NCI-H187 (cell line): ENCODE measurements around the gene METTL26.
"Not testable (repeated sequence)": the region's sequence is repeated elsewhere in the genome, so short reads cannot be mapped to it uniquely, and the experiment has no call there.

Experiments
- DNase-seq, 2 experiments: peaks; one replicate each; lab custom pipeline; 2025; lab: John Stamatoyannopoulos, UW

Gene METTL26

DNA sequence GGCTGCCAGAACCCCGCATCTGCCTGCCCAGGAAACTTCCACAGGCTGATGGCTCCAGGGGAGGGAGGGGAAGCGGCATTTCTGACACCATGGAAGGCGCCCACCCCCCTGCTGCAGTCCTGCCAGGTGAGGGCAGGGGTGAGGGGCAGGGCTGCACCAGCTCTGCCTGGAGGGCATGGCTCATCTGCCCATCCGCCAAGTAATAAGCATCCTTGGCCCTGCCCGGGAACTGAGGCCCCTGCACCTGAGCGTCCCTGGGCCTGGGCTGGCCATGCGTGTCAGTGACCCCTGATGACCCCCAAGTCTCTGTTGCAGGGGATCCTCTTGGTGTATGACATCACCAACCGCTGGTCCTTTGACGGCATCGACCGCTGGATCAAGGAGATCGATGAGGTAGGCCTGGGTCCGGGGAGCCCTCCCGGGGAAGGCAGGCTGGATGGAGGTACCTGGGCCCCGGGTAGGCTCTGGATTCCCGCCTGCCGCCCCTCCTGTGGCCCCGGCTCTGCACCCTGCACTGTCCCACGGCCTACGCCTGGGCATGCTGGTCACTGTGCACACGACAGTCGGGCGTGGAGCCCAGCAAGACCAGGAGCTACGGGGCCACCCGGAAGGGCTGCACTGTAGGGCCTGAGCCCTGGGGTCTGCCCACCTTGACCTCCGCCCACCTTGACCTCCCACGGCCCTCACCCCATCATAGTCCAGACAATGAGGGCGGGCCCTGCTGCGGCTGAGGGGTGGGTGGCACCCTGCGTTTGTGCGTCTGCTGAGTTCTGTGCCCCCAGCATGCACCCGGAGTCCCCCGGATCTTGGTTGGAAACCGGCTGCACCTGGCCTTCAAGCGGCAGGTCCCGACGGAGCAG, 10.8 kb downstream of the METTL26 start:
- no peak for DNase-seq

DNA sequence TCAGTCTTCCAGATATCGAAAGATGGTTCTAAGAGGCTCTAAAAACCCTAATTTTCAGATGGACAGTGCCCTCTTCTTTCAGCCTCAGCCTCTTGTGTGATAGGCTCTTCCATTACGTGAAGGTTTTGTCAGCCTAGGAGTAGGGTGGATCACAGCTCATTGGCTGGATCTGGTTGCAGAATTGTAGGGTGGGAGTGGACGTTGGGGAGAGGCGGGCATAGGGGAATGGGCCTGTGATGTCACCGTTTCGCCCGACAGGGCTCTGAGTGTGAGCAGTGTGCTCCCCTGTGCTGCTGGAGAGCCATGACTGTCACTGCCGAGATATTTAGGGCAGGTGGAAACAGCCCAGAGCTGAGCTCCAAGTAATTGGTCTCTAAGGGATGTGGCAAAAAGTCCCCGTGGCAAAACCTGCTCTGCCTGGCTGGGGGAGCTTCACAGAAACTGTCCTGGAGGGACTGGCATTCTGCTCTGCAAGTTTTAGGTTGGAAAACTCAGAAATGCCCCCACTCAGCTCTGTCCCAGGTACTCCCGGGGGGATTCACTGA, 11.5 kb downstream of the METTL26 start:
- DNase-seq = no peak

DNA sequence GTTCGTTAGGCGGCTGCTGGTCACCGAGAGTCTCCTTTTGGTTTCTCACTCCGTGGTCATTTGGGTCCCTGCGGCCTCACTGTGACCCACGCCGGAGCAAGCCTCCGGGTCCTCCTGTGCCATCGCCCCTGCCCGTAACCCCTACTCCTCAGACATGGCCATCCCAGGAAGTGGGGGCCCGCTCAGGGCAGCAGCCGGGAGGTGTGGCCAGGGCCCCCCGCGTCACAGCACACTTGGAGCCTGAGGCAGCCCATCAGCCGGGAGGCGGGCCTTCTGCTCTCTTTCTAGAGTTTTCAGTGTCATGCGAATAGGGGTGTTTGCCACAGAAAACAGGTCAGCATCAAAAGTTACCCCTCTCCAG, 13.2 kb downstream of the METTL26 start:
- DNase-seq = no peak

DNA sequence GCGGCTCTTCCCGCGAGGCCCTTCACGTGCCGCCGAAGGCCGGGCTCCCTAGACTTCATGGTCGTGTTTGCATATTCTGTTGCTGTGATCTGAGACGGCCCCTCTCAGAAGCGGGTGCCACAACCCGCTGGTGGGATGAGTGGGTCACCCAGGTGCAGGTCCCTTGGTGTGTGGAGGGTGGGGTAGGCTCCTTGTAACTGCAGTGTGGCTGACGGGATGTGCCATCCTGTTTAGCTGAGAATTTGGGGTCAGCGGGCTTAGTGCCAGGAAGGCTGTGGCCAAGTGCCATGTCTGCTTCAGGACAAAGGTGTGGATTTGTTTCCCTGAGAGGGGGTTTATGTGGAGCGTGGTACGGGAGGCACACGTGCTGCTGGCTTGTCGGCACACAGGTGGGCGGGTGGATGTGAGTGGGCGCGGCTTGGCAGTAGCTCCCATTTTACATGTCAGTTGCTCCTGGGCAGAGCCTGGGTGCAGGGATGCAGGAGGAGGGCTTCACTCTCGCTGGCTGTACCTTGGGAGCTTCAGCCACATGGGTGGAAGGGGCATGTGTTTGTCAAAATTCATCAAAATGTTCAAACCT, 14.5 kb downstream of the METTL26 start:
- DNase-seq = no peak

DNA sequence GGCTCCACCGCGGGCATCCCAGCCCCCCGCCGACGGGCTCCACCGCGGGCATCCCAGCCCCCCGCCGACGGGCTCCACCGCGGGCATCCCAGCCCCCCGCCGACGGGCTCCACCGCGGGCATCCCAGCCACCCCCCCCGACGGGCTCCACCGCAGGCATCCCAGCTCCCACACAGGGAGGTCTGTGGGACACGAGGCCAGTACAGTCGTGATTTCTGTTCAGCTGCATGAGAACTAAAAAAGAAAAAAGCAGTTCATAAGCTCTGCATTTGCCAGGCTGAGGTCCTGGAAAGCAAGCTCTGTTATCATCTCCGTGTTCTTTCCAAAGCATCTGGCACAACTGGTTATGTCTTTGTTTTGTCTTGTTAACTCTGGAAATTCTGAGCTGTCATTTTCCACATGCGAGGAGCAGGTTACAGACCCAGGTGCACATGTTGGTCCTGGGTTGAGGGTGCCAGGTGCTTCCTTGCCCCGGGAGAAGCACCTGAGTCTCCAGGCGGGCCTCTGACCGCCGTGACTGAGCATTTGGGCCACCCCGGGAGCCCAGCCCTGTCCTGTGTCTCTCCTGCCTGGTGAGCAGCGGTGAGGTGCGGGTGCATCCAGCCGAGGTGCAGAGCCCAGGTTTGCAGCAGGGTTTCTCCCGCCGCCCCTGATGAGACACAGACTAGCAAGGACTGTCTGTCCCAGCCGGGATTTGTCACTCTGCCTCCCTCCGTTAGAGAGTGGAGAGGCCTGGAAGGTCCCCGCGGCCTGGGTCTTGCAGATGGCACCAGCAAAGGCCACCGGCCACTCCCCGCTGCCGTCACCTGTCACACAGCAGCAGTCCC, 15.2 kb downstream of the METTL26 start:
- no peak for DNase-seq

DNA sequence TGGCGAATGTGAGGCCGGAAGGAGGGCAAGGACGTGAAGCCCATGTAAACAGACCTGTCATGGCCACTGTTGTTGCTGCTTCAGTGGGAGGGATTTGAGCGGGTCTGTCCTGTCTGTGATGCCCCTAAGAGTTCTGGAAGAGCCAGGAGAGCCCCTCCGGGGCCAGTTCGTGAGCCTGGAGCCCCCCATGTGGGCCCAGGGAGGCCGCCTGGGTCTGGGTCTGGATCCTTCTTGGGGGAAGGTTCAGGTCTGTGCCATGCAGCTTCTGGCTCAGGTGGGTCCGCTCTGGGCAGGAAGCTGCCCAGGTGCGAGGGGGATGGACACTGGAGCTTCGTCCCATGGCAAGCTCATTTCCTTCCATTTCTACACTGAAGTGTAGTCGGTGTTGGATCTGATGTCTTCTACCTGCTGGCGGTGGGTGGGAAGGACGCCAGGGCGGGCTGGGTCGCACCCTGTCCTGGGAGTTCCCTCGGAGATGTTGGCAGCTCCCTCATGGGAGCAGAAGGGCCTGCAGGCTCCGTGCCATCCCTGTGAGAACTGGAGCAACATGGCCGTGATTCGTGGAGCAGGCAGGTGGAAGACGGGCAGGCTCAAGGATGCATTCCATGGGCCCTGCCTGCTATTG, 16.5 kb downstream of the METTL26 start:
- no peak for DNase-seq

DNA sequence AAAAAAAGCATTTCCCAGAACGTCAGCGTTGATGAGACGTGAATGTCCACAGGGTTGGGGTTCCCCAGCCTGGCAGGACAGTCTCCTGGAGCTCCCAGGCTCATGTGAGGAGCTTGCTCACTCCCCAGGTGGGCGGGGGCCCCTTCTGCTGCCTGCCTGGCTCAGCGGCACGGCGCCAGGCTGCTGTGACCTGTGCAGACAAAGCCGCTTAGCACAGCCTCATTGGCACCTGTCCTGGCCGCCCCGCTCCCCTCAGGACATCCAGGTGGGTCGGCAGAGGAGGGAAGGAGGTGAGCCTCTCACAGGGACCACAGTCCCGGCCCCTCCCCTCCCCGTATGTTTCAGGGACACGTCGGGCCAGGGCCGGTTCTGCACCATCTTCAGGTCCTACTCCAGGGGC, 18.2 kb downstream of the METTL26 start:
- no peak for DNase-seq

DNA sequence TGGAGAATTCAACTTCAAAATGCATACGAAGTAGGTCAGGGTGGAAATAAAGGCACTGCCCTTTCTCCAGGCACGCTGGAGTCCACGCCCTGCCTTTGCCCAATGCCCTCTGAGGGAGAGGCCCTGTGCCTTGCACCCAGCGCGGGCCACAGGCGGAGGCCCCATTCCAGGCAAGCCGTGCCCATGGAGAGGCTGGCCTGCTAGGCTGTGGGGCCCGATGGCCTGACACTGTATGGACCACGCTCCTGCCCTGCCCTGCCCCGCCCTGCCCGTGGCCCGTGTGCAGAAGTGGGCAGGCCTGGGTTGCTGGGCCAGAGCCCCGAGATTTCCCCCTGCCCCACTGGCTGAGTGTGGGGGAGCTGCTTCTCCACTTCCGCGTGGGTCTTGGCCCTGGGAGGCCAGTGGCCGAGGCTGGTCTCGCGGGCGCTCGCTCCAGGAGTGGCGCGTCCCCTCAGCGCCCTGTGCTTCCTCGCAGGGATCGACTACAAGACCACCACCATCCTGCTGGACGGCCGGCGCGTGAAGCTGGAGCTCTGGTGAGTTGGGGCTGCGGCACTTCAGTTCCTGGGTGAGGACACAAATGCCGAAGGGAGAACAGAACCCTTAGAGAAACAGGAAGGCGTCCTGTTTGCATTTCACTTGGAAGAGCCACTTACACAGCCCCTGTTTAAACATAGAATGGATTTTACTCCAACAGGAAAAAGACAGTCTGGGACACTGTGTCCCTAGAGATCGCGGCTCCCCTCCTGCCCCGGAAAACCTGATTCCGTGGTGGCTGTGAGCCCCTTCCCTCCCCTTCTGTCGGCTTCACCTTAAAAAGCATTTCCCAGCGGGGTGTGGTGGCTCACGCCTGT, 19.1 kb downstream of the METTL26 start:
- no peak for DNase-seq

DNA sequence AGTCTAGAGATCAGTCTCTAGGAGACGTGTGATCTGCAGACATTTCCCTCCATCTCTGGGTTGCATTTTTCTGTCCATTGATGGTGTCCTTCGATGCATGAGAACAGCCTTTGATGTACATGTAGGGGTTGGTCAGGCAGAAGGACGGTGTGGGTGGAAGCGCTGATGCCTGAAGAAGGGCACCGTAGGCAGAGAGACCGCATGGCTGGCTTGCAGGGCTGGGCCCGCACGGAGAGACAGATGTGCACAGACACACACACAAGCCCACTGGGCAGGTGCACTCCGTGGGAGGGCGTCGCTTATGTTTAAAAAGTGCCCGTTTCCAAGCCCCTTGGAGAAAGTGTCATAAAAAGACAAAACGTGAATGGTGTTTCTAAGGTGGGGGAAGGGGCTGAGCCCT, 21.0 kb downstream of the METTL26 start:
- no peak for DNase-seq

DNA sequence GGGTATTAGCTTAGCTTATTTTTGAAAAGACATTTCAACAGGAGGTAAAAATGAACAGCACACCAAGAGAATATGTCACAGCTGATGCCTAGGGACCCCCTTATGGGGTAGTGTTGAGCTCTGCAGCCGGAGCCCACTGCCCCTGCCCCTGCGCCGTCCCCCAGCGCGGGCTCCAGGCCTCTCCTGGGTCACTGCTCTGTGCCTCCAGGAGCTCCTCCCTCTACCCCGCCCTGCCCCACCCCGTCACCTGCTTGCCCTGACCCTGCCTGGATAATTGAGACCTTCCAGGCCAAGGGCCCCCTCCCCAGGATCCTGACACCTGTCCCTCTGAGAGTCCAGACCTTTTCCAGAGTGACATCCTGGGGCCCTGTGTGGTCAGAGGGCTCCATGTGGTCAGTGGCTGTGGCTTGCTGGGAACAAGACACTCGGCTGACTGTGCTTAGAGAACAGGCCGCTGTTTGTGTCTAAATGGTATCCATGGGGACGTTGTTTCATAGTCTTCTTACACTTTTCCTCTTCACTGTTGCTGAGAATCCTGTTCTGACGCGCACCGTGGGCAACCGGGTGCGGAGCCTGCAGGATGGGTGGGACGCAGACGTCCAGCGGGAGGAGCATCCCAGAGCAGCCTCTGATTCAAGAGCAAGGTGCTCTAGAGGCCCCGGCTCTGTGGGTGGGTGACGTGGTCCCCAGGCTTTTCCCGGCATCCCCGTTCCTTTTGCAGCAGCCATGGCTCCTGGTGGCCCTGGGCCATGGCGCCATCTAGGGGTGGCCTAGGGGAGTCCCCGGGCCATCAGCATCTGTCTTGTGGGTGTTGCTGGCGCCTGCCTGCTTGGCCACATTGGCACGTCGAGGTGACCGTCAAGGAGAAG, 25.4 kb downstream of the METTL26 start:
- no peak for DNase-seq

DNA sequence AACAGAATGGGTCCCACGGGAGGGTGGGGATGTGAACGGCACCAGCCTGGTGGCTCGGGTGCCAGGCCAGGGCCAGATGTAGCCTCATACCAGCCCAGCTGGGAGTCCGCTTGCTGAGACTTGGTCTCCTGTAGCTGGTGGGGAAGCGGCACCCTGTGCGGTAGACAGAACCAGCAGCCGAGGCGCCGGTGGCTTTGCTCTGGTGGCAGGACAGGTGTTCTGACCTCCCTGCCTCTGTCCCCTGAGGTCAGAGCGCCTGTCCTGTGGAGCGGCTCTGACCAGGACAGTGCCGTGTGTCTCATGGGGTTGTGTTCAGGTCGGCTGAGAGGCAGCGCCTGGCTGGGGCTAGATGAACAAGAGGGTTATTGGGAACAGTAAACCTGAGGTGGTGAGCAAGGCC, 26.1 kb downstream of the METTL26 start:
- DNase-seq = no peak

DNA sequence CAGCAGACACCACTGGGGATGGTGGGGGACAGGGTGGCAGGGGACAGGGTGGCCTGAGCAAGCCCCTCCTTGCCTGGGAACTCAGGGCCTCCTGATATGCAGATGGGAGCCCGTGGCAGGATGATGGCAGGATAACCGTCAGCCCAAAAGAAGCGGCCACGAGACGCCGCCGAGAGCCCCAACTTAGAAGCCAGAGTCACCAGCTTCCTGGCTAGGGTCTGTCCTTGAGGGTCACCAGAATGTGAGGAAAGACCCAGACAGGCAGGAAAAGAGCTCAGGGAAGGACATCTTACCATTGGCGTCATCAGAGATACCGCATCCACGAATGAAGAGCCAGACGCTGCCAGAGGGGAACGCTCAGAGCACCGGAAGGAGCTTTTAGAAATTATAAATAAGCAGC, 26.8 kb downstream of the METTL26 start:
- DNase-seq = no peak

DNA sequence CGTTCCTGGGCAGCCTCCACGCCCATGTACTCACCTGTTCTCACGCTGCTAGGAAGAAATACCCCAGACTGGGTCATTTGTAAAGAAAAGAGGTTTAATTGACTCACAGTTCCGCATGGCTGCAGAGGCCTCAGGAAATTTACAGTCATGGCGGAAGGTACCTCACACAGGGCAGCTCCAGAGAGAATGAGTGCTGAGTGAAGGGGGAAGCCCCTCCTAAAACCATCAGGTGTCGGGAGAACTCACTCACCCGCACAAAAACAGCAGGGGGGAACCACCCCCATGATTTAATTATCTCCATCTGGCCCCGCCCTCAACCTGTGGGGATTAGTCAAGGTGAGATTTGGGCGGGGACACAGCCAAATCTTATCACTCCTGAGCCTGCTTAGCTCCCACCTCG, 28.1 kb downstream of the METTL26 start:
- DNase-seq = no peak

DNA sequence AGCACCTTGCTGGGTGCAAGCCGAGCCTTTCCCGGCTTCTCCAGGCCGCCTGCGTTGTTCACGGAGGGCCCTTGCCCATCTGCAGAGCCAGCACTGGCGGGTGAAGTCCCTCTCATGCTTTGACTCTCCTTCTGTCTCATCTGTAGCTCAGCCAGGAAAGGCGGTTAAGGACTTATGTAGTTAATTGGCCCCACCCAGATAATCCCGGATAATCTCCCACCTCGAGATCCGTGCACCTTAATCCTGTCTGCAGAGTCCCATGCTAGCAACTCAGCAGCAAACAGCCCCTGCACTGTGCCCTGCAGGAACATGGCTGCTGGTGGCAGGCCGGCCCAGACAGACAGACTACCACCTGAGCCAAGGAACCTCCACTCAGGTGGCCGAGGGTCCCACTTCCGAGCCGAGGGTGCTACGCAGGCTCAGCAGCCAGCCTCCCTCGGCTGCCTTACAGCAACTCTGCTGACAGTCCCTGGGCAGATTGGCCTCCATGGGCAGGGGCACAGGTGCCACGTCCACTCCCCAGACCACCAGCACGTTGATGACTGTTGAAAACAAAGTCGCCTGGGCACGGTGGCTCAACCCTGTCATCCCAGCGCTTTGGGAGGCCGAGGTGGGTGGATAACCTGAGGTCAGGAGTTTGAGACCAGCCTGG, 29.3 kb downstream of the METTL26 start:
- DNase-seq = no peak

DNA sequence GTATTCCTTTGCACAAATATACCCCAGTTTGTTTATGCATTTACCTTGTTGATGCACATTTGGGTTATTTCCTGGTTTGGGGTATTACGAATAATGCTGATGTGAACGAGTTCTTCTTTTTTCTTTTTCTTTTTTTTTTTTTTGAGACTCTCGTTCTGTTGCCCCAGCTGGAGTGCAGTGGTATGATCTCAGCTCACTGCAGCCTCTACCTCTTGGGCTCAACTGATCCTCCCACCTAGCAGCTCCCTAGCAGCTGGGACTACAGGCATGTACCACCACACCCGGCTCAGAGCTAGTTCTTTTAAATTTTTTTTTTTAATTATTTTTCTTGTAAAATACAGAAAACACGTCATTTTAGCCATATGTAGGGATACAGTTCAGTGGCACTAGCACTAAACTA, 32.2 kb downstream of the METTL26 start:
- no peak for DNase-seq

DNA sequence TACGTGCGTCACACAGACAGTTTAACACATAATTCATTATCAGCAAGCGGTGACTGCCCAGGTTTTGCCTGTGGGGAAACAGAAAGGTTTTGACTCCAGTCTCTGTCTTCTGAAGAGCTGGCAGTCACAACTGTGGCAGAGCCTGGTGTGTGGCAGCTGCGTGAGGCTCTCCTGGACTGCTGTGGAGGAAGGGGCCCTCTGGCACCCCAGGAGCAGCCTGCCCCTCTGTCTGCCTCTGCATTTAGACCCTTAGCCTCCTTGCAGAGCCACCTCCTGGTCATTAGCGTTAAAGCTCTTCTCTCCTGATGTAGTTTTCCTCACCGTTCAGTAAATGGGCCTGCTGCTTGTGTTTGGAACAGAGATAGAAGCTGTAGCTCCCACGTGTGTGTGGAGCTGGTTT, 35.3 kb downstream of the METTL26 start:
- no peak for DNase-seq

DNA sequence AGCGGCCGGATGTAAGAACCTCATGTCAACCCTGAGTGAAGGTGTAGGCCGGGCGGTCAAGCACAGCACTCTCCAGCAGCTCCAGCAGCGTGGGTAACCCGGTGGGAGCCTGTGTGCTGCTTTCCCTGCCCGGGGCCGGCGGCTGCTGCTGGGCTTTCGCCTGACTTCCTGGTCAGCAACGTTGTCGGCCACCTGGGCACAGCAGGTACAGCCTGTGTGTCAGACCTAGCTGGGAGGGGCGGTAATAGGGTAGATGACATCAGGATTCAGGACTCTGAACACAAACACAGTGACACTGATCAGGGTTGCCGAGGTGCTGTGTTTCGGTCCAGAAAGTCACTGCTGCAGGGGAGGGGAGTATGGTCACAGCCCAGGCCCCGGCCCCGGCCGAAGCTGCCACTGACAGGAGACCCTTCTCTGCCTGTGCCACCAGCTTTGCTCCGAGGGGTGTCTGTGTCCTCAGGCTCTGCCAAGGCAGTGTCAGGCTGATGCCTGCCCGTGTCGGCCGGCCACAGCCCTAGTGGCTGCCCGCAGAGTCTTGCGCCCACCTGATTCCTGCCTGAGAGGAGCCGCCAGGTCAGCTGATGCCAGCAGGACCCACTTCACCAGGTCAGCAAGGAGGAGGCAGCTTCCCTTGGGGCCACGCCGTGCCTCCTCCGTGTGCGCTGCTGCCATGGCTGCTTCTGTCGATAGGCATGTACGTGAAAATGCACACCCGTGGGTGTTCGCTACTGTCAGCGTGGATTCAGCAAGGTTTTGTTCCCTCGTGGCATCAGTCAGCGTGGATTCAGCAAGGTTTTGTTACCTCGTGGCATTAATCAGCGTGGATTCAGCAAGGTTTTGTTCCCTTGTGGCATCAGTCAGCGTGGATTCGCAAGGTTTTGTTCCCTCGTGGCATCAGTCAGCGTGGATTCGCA, 37.0 kb downstream of the METTL26 start:
- DNase-seq = no peak

DNA sequence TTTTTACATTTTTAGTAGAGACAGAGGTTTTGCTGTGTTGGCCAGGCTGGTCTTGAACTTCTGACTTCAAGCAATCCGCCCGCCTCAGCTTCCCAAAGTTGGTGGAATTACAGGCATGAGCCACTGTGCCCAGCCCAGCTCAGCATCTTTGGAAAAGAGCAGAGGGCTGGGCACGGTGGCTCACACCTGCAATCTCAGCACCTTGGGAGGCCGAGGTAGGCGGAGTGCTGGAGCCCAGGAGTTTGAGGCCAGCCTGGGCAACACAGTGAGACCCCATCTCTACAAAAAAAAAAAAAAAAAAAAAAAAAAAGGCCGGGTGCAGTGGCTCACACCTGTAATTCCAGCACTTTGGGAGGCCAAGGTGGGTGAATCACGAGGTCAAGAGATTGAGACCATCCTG, 38.5 kb downstream of the METTL26 start:
- not testable (repeated sequence) for DNase-seq

DNA sequence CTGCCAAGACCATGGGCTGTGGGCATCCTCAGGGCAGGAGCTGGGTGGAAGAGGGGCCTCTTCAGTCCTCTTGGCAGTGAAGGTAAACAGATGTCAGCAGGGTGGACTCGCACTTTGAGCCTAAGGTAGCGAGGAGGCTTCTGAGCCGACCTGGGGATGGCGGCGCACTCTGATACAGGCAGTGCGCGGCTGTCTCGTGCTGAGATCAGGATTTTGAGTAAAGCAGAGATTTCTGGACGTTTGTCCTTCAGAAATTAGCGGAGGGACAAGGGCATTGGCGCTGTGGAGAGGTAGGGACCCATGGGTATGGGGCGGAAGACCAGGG, 39.4 kb downstream of the METTL26 start:
- no peak for DNase-seq
